ENCODE data around the gene CAPSL.

Gene CAPSL

GRCh38 chr5:35887321-35888100, 50.9 kb downstream of the CAPSL start:
- Histone ChIP-seq H3K27me3 (replicated peaks; ENCODE audit: control insufficient read depth, insufficient read depth, low read length) (no peaks in the 10 kb centered on the region), H3K4me1 (ENCODE audit: control insufficient read depth, insufficient read depth, low read length) (peaks cover 6% of the 10 kb centered on the region), H3K9me3 (ENCODE audit: control insufficient read depth, low read length) (peaks cover 5% of the 10 kb centered on the region), H3K4me3 (ENCODE audit: low read length) (no peak overlapping the region), H3K36me3 (ENCODE audit: control insufficient read depth, insufficient read depth, low read length, severe bottlenecking) (no peaks in the 10 kb centered on the region), H3K9ac (ENCODE audit: low read length) (no peak overlapping the region)
- DNase-seq (ENCODE audit: low read depth), result no peak

GRCh38 chr5:35886381-35886780, 52.0 kb downstream of the CAPSL start:
- no peaks in the 10 kb centered on the region for H3K27me3 ChIP-seq (replicated peaks; ENCODE audit: control insufficient read depth, insufficient read depth, low read length)
- peaks cover 5% of the 10 kb centered on the region for H3K9me3 ChIP-seq (ENCODE audit: control insufficient read depth, low read length)
- DNase-seq (ENCODE audit: low read depth), result no peak
- no peak overlapping the region for H3K9ac ChIP-seq (ENCODE audit: low read length)
- H3K4me1 ChIP-seq (ENCODE audit: control insufficient read depth, insufficient read depth, low read length), result peaks cover 6% of the 10 kb centered on the region
- no peak overlapping the region for H3K4me3 ChIP-seq (ENCODE audit: low read length)
- no peaks in the 10 kb centered on the region for H3K36me3 ChIP-seq (ENCODE audit: control insufficient read depth, insufficient read depth, low read length, severe bottlenecking)

DNA sequence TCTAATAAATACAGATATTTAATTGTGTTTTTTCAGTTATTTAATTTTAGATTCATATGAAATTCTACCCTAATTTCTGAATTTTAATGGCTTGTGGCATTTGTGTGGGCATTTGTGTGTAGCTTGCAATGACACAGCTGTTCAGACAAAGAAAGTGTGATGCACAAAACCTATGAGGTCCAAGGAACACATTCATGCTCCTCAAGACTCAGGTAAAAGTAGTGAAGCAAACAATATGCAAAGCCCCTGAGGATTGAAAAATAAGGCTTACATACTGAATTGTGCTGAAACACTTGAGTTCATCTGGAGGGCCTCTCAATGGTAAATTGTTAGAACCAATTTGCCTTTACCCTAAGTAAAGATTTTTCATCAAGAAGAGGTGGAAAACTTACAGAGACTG, 53.6 kb downstream of the CAPSL start:
- Histone ChIP-seq H3K36me3 (ENCODE audit: control insufficient read depth, insufficient read depth, low read length, severe bottlenecking) (no peaks in the 10 kb centered on the region), H3K4me3 (ENCODE audit: low read length) (no peak overlapping the region), H3K9ac (ENCODE audit: low read length) (no peak overlapping the region), H3K4me1 (ENCODE audit: control insufficient read depth, insufficient read depth, low read length) (peaks cover 6% of the 10 kb centered on the region), H3K9me3 (ENCODE audit: control insufficient read depth, low read length) (peaks cover 5% of the 10 kb centered on the region), H3K27me3 (replicated peaks; ENCODE audit: control insufficient read depth, insufficient read depth, low read length) (no peaks in the 10 kb centered on the region)
- DNase-seq (ENCODE audit: low read depth), result no peak

GRCh38 chr5:35884191-35884769, 54.1 kb downstream of the CAPSL start:
- Histone ChIP-seq H3K4me1 (ENCODE audit: control insufficient read depth, insufficient read depth, low read length) (peaks cover 6% of the 10 kb centered on the region), H3K36me3 (ENCODE audit: control insufficient read depth, insufficient read depth, low read length, severe bottlenecking) (no peaks in the 10 kb centered on the region), H3K9me3 (ENCODE audit: control insufficient read depth, low read length) (peaks cover 5% of the 10 kb centered on the region), H3K4me3 (ENCODE audit: low read length) (no peak overlapping the region), H3K9ac (ENCODE audit: low read length) (no peak overlapping the region), H3K27me3 (replicated peaks; ENCODE audit: control insufficient read depth, insufficient read depth, low read length) (no peaks in the 10 kb centered on the region)
- peak; percentile 68 for DNase-seq (ENCODE audit: low read depth)

DNA sequence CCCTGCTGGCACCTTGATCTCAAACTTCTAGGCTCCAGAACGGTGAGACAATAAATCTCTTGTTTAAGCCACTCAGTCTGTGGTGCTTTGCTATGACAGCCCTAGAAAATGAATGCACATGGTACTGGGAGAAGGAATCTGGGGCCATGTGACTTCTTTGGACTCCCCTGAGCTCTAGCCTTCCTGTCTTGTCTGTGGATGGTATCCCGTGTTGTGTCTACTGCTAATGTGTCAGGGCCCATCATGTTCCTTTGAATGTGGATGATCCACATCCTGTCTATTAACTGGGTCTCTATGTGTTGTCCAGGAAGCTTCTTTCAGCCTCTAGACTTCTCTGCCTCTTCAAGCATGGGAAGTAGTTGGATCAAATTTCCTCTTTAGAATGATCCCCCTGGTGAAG, 56.7 kb downstream of the CAPSL start:
- Histone ChIP-seq H3K9ac (ENCODE audit: low read length) (no peak overlapping the region), H3K36me3 (ENCODE audit: control insufficient read depth, insufficient read depth, low read length, severe bottlenecking) (no peaks in the 10 kb centered on the region), H3K4me3 (ENCODE audit: low read length) (no peak overlapping the region), H3K27me3 (replicated peaks; ENCODE audit: control insufficient read depth, insufficient read depth, low read length) (no peaks in the 10 kb centered on the region), H3K4me1 (ENCODE audit: control insufficient read depth, insufficient read depth, low read length) (peaks cover 14% of the 10 kb centered on the region), H3K9me3 (ENCODE audit: control insufficient read depth, low read length) (no peaks in the 10 kb centered on the region)
- DNase-seq (ENCODE audit: low read depth), result no peak

DNA sequence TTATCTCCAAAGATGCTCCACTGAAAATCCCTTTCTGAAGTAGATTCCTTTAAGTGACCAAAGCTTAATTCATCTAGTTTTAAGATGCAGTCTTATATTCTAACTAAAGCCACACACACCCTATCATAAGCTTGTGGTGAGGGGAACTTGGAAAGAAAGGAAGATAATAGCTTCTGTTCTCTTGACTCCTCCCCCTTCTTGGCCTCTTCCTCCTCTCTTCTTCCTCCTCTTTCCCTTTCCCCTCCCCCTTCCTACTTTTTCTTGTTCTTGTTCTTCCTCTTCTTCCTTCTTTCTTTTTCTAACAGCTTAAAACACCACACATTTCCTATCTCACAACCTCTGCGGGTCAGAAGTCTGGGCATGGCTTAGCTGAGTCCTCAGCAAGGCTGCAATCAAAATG, 58.3 kb downstream of the CAPSL start:
- no peak for DNase-seq (ENCODE audit: low read depth)
- peaks cover 20% of the 10 kb centered on the region for H3K4me1 ChIP-seq (ENCODE audit: control insufficient read depth, insufficient read depth, low read length)
- no peaks in the 10 kb centered on the region for H3K9me3 ChIP-seq (ENCODE audit: control insufficient read depth, low read length)
- H3K27me3 ChIP-seq (replicated peaks; ENCODE audit: control insufficient read depth, insufficient read depth, low read length), result no peaks in the 10 kb centered on the region
- no peak overlapping the region for H3K4me3 ChIP-seq (ENCODE audit: low read length)
- H3K36me3 ChIP-seq (ENCODE audit: control insufficient read depth, insufficient read depth, low read length, severe bottlenecking), result no peaks in the 10 kb centered on the region
- no peak overlapping the region for H3K9ac ChIP-seq (ENCODE audit: low read length)

DNA sequence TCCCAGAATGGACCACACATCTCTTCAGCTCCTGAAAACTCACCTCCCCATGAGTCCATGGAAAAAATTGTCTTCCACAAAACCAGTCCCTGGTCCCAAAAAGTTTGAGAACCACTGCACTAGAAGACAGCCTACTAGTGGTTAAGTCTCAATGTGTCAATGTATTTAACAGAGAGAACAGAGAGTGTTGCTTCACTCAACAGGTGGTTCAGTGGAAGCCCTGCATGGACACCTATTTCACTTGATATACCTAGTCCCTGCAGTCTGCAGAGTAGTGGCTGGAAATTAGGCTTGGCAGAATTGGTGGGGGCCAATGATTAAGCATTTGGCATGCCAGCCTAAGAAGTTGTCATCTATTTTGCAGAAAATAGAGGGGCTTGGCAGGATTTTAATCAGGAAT, 58.8 kb downstream of the CAPSL start:
- peaks cover 20% of the 10 kb centered on the region for H3K4me1 ChIP-seq (ENCODE audit: control insufficient read depth, insufficient read depth, low read length)
- no peak overlapping the region for H3K4me3 ChIP-seq (ENCODE audit: low read length)
- DNase-seq (ENCODE audit: low read depth), result no peak
- no peak overlapping the region for H3K9ac ChIP-seq (ENCODE audit: low read length)
- no peaks in the 10 kb centered on the region for H3K9me3 ChIP-seq (ENCODE audit: control insufficient read depth, low read length)
- no peaks in the 10 kb centered on the region for H3K36me3 ChIP-seq (ENCODE audit: control insufficient read depth, insufficient read depth, low read length, severe bottlenecking)
- no peaks in the 10 kb centered on the region for H3K27me3 ChIP-seq (replicated peaks; ENCODE audit: control insufficient read depth, insufficient read depth, low read length)

DNA sequence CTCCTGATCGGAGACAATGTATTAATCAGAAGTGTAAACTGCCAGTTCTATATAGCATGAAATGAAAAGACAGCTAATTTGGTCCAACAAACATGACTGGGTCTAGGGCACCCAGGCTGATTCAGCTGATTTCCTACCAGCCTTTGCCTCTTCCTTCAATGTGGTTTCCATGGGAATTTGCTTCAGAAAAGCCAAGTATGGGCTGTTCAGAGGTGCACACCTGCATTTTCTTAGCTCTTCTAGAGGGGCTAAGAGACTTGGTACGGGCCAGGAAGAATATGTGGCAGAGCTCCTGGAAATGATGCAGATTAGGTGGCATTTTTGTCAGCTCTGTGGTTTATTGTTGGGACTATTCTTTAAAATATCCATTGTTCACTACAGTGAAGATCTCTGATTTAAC, 59.3 kb downstream of the CAPSL start:
- Histone ChIP-seq H3K36me3 (ENCODE audit: control insufficient read depth, insufficient read depth, low read length, severe bottlenecking) (no peaks in the 10 kb centered on the region), H3K9ac (ENCODE audit: low read length) (no peak overlapping the region), H3K27me3 (replicated peaks; ENCODE audit: control insufficient read depth, insufficient read depth, low read length) (no peaks in the 10 kb centered on the region), H3K4me1 (ENCODE audit: control insufficient read depth, insufficient read depth, low read length) (peaks cover 20% of the 10 kb centered on the region), H3K9me3 (ENCODE audit: control insufficient read depth, low read length) (no peaks in the 10 kb centered on the region), H3K4me3 (ENCODE audit: low read length) (no peak overlapping the region)
- no peak for DNase-seq (ENCODE audit: low read depth)

- no peaks in the 10 kb centered on the region for H3K27me3 ChIP-seq (replicated peaks; ENCODE audit: control insufficient read depth, insufficient read depth, low read length)
- no peaks in the 10 kb centered on the region for H3K9me3 ChIP-seq (ENCODE audit: control insufficient read depth, low read length)
- H3K36me3 ChIP-seq (ENCODE audit: control insufficient read depth, insufficient read depth, low read length, severe bottlenecking), result no peaks in the 10 kb centered on the region
- no peak overlapping the region for H3K4me3 ChIP-seq (ENCODE audit: low read length)
- DNase-seq (ENCODE audit: low read depth), result no peak
- no peak overlapping the region for H3K9ac ChIP-seq (ENCODE audit: low read length)
- H3K4me1 ChIP-seq (ENCODE audit: control insufficient read depth, insufficient read depth, low read length), result peaks cover 14% of the 10 kb centered on the region
Measured at GRCh38 chr5:35878079-35878478, 60.3 kb downstream of the CAPSL start.

DNA sequence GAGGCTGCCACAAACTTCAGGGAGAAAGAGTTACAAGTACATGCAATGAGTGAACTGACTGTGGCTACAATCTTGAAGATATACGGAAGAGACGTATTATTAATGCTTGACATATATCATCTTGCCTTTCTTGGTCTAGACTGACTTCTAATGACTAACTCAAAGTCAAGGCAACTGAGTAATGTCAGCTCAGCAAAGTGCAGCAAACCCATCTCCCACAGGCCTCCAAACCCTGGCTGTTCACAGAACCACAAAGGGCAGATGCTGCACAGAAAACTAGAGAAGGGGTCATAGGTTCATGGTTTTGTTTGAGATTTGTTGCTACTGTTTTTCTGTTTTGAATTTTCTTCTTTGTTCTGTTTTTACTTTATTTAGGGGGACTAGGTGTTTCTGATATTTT, 60.8 kb downstream of the CAPSL start:
- no peak overlapping the region for H3K9ac ChIP-seq (ENCODE audit: low read length)
- no peaks in the 10 kb centered on the region for H3K36me3 ChIP-seq (ENCODE audit: control insufficient read depth, insufficient read depth, low read length, severe bottlenecking)
- H3K4me3 ChIP-seq (ENCODE audit: low read length), result no peak overlapping the region
- no peaks in the 10 kb centered on the region for H3K27me3 ChIP-seq (replicated peaks; ENCODE audit: control insufficient read depth, insufficient read depth, low read length)
- no peak for DNase-seq (ENCODE audit: low read depth)
- H3K9me3 ChIP-seq (ENCODE audit: control insufficient read depth, low read length), result no peaks in the 10 kb centered on the region
- H3K4me1 ChIP-seq (ENCODE audit: control insufficient read depth, insufficient read depth, low read length), result peaks cover 14% of the 10 kb centered on the region

GRCh38 chr5:35876922-35877321, 61.5 kb downstream of the CAPSL start:
- peaks cover 14% of the 10 kb centered on the region for H3K4me1 ChIP-seq (ENCODE audit: control insufficient read depth, insufficient read depth, low read length)
- no peaks in the 10 kb centered on the region for H3K27me3 ChIP-seq (replicated peaks; ENCODE audit: control insufficient read depth, insufficient read depth, low read length)
- no peaks in the 10 kb centered on the region for H3K36me3 ChIP-seq (ENCODE audit: control insufficient read depth, insufficient read depth, low read length, severe bottlenecking)
- H3K9me3 ChIP-seq (ENCODE audit: control insufficient read depth, low read length), result no peaks in the 10 kb centered on the region
- H3K9ac ChIP-seq (ENCODE audit: low read length), result no peak overlapping the region
- H3K4me3 ChIP-seq (ENCODE audit: low read length), result peak overlapping the region; percentile 1
- DNase-seq (ENCODE audit: low read depth), result no peak

DNA sequence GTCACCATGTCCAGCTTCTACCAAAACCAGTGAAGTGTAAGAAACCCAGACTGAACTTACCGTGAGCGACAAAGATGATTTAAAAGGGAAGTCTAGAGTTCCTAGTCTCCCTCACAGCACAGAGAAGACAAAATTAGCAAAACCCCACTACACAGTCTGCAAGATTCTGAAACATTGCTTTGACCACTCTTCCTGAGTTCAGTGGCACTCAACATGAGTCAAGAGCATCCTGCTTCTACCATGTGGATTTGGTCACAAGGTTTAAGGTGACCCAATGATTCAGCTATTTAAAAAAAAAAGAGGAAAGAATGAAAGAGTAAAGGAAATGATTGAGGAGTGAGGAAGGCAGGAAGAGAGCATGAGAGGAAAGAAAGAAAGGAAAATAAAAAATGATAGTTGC, 62.0 kb downstream of the CAPSL start:
- DNase-seq (ENCODE audit: low read depth), result no peak
- Histone ChIP-seq H3K4me3 (ENCODE audit: low read length) (peak overlapping the region; percentile 1), H3K4me1 (ENCODE audit: control insufficient read depth, insufficient read depth, low read length) (peaks cover 14% of the 10 kb centered on the region), H3K9ac (ENCODE audit: low read length) (no peak overlapping the region), H3K36me3 (ENCODE audit: control insufficient read depth, insufficient read depth, low read length, severe bottlenecking) (no peaks in the 10 kb centered on the region), H3K27me3 (replicated peaks; ENCODE audit: control insufficient read depth, insufficient read depth, low read length) (no peaks in the 10 kb centered on the region), H3K9me3 (ENCODE audit: control insufficient read depth, low read length) (no peaks in the 10 kb centered on the region)
